ENCODE data around the gene C1orf87. TPM values are rescaled to one million over a fixed set of nuclear protein-coding genes. Genes with fewer than 3 reads are reported as not detected.

Gene C1orf87
- total RNA-seq, 1 experiment from 2014 or later, result 0.33 TPM

- DNase-seq, result no peak
- Mint-ChIP-seq H3K9me3 (no peaks in the 10 kb centered on the region), H3K4me1 (no peaks in the 10 kb centered on the region), H3K27me3 (ENCODE audit: low read depth) (no peaks in the 10 kb centered on the region; the same call in 1 of the 2 replicates), H3K4me3 (no peak overlapping the region), H3K36me3 (ENCODE audit: insufficient read depth in 1 of 3, low read depth in 3 of 3) (no peaks in the 10 kb centered on the region), H3K27ac (no peak overlapping the region)
- H3K4ac ChIP-seq (ENCODE audit: low read depth, low read length), result no peak overlapping the region
- H3K4me2 ChIP-seq (ENCODE audit: insufficient read depth, insufficient read length, low read length), result no peak overlapping the region
- H3T11ph ChIP-seq (ENCODE audit: low read length), result no peak overlapping the region
- no peak overlapping the region for H2BK20ac ChIP-seq (ENCODE audit: low read depth, low read length, poor library complexity, severe bottlenecking)
- no peaks in the 10 kb centered on the region for H4K20me1 ChIP-seq (ENCODE audit: control insufficient read depth, insufficient read depth, insufficient read length)
- no peaks in the 10 kb centered on the region for H3K23me2 ChIP-seq (ENCODE audit: insufficient read length, low read depth, low read length, poor library complexity, severe bottlenecking)
- H3K9me3 ChIP-seq (ENCODE audit: control insufficient read depth, low read depth, low read length), result no peaks in the 10 kb centered on the region
- H3K4me1 ChIP-seq (ENCODE audit: insufficient read depth, low read length), result no peaks in the 10 kb centered on the region
- H4K8ac ChIP-seq (replicated peaks; ENCODE audit: insufficient read length, low read depth, low read length), result no peak overlapping the region
- no peak overlapping the region for H3K14ac ChIP-seq (ENCODE audit: insufficient read depth, low read length)
- H2AK5ac ChIP-seq (ENCODE audit: insufficient read length, low read length), result no peak overlapping the region
- H2BK12ac ChIP-seq (ENCODE audit: insufficient read length, low read depth, low read length), result no peak overlapping the region
- no peak overlapping the region for H2AFZ ChIP-seq (ENCODE audit: low read length)
- no peak overlapping the region for H4K5ac ChIP-seq (ENCODE audit: insufficient read length, low read depth, low read length)
- no peak overlapping the region for H4K91ac ChIP-seq (ENCODE audit: insufficient read length, low read depth, low read length)
- H3K27ac ChIP-seq (ENCODE audit: insufficient read length, low read depth, low read length), result no peak overlapping the region
- H2BK15ac ChIP-seq (ENCODE audit: low read depth, low read length), result no peak overlapping the region
- no peaks in the 10 kb centered on the region for H3K79me1 ChIP-seq (ENCODE audit: insufficient read depth, low read depth, low read length, poor library complexity, severe bottlenecking)
- no peaks in the 10 kb centered on the region for H3K27me3 ChIP-seq (ENCODE audit: insufficient read depth, low read length)
- H3K79me2 ChIP-seq (ENCODE audit: insufficient read depth, low read length), result no peaks in the 10 kb centered on the region
- TF ChIP-seq, protein P1, sequence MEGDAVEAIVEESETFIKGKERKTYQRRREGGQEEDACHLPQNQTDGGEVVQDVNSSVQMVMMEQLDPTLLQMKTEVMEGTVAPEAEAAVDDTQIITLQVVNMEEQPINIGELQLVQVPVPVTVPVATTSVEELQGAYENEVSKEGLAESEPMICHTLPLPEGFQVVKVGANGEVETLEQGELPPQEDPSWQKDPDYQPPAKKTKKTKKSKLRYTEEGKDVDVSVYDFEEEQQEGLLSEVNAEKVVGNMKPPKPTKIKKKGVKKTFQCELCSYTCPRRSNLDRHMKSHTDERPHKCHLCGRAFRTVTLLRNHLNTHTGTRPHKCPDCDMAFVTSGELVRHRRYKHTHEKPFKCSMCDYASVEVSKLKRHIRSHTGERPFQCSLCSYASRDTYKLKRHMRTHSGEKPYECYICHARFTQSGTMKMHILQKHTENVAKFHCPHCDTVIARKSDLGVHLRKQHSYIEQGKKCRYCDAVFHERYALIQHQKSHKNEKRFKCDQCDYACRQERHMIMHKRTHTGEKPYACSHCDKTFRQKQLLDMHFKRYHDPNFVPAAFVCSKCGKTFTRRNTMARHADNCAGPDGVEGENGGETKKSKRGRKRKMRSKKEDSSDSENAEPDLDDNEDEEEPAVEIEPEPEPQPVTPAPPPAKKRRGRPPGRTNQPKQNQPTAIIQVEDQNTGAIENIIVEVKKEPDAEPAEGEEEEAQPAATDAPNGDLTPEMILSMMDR (conservative IDR thresholded peaks at IDR 0.05), result no peak
- WGBS (ENCODE audit: extremely low coverage, insufficient read length, low lambda C conversion rate), result no CpG with 5 or more reads among the region's 1 CpG
- no peak overlapping the region for H3K18ac ChIP-seq (ENCODE audit: insufficient read length, low read depth, low read length)
- H3K56ac ChIP-seq (ENCODE audit: insufficient read length, low read depth, low read length), result no peak overlapping the region
- H2BK120ac ChIP-seq (ENCODE audit: low read depth, low read length, poor library complexity, severe bottlenecking), result no peak overlapping the region
- no peak overlapping the region for H3K23ac ChIP-seq (ENCODE audit: insufficient read length, low read depth, low read length)
- H2BK5ac ChIP-seq (ENCODE audit: insufficient read length, low read length), result no peak overlapping the region
- no peak overlapping the region for H3K9ac ChIP-seq (ENCODE audit: extremely low read depth, insufficient read length, low read length)
Measured at GRCh38 chr1:59945790-59946189, 127.8 kb downstream of the C1orf87 start.

Other genes with a start within 250 kb of the C1orf87 start
- gene CYP2J2, start 147.0 kb downstream of the C1orf87 start, total RNA-seq (2021), result 0.57 and 0.86 TPM in 2 replicates